Adrenal gland (tissue), 5 donors: ENCODE data around the gene HIVEP1.

Source experiments
- POLR2A ChIP-seq, 2 donors: fragments of 450-650 bp; IDR thresholded peaks; one replicate each; pipeline ENCODE4 v1.6.1; 2017; ENCODE audit warnings: antibody characterized with exemption in 2 of 2, mild to moderate bottlenecking in 2 of 2, moderate library complexity in 1 of 2
- TF ChIP-seq, protein P1 (sequence below), 6 experiments: fragments of 450-650 bp in 4 of 6; fragments of 200-600 bp in 2 of 6; sonication (generic) in 1 of 6; IDR thresholded peaks; 1 replicate in 5 of 6; 2 replicates in 1 of 6; pipeline versions ENCODE4 v1.5.1 to v1.8.0; 2016 to 2021; ENCODE audit warnings: antibody characterized with exemption in 6 of 6, mild to moderate bottlenecking in 2 of 6, moderate library complexity in 1 of 6
- donor health status: DM: no; HTN: no; CAD: no.

DNA sequence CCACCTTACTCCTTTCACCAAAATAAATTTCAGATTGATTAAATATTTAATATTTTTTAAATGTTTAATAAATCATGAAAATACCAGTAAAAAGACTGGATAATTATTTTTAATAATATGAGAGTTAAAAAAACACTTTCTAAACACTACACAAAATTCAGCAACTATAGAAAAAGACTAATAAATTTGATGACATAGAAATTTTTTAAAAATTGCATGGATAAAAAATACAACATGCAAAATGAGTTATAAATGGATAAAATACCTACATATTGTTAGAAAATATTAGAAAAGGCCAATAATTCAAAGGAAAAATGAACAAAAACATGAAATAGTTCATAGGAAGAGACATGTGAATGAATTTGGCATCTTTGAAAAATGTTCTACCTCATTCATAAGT is 177.0 kb downstream of the HIVEP1 start:
- TF ChIP-seq, protein P1, sequence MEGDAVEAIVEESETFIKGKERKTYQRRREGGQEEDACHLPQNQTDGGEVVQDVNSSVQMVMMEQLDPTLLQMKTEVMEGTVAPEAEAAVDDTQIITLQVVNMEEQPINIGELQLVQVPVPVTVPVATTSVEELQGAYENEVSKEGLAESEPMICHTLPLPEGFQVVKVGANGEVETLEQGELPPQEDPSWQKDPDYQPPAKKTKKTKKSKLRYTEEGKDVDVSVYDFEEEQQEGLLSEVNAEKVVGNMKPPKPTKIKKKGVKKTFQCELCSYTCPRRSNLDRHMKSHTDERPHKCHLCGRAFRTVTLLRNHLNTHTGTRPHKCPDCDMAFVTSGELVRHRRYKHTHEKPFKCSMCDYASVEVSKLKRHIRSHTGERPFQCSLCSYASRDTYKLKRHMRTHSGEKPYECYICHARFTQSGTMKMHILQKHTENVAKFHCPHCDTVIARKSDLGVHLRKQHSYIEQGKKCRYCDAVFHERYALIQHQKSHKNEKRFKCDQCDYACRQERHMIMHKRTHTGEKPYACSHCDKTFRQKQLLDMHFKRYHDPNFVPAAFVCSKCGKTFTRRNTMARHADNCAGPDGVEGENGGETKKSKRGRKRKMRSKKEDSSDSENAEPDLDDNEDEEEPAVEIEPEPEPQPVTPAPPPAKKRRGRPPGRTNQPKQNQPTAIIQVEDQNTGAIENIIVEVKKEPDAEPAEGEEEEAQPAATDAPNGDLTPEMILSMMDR (IDR thresholded peaks at IDR 0.05), result no peak
- no peak for TF ChIP-seq POLR2A (IDR thresholded peaks at IDR 0.05)
